Measurements from ENCODE around the gene CEL.
A peak's percentile ranks its signal among the peaks of the same experiment; 100 is the strongest.

The CEL gene

DNA sequence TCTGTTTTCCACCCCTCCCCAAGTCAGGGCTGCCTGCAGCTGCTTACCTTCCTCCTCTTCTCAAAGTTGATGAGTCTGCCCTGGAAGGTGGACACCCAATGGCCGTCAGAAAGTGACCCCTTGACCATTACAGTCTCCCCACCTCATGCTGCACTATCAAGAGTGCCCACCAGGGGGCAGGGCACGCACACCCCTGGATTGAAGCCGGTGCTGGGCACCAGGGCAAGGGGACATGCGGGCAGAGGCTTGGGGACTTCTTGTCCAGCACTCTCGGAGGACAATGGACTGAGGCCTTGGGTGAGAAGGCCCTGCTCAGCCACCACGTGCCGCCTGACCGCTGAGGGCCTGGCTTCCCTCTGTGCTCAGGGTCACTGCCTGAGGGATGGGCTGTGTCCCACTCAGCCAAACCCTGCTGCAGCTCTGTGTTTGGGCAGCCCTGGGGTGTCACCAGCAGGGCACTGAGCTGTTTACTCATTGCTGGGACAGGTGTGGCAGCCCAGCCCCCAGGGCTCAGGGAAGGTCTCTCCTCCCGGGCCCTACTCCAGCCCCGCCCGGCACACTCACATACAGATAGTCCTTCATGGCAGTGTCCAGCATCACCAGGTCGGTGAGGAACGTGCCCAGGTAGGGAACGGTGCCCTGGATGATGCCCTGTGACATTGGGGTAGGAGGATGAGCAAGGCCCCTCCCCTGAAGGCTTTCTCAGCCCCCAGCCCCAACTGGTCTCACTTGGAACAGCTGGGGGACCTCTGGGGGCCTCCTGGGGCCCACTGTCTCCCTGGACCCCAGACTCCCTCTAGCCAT lies 41.6 kb downstream of the CEL start:
- Histone ChIP-seq H3K4me3 (no peak overlapping the region), H3K27ac (peak overlapping the region in 1 of 2 donors; percentile 31)
- TF ChIP-seq, protein P1, sequence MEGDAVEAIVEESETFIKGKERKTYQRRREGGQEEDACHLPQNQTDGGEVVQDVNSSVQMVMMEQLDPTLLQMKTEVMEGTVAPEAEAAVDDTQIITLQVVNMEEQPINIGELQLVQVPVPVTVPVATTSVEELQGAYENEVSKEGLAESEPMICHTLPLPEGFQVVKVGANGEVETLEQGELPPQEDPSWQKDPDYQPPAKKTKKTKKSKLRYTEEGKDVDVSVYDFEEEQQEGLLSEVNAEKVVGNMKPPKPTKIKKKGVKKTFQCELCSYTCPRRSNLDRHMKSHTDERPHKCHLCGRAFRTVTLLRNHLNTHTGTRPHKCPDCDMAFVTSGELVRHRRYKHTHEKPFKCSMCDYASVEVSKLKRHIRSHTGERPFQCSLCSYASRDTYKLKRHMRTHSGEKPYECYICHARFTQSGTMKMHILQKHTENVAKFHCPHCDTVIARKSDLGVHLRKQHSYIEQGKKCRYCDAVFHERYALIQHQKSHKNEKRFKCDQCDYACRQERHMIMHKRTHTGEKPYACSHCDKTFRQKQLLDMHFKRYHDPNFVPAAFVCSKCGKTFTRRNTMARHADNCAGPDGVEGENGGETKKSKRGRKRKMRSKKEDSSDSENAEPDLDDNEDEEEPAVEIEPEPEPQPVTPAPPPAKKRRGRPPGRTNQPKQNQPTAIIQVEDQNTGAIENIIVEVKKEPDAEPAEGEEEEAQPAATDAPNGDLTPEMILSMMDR (IDR thresholded peaks at IDR 0.05): peak; percentile 97
- peak; percentile 80 for DNase-seq (ENCODE audit: low spot score)

DNA sequence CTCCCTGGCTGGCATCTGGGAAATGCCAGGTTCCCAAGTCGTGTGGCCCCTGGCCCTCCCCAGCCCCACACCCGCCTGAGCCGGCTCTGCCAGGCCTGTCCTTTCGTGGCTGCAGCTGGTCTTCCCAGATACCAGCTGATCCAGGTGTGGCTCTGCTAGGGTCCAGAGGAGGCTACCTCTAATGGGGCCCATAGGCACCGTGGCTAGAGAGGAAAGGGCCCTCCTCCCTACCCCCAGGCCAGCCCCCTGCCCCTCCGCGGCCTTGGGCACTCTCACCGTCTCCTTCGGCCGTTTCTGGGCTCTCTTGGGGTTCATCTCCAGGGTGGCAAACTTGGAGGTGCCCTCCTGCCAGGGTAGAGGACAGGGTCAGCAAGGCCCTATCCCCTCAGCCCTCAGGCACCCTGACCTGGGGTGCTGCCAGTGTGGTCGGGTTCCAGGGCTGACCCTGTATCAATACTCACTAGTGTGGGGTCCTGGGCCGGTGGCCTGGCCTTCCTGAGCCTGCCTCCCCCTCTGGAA lies 42.3 kb downstream of the CEL start:
- no peak overlapping the region for H3K4me3 ChIP-seq
- no peak overlapping the region for H3K27ac ChIP-seq
- peak; percentile 72 for DNase-seq (ENCODE audit: low spot score)
- TF ChIP-seq, protein P1 (IDR thresholded peaks at IDR 0.05): no peak

DNA sequence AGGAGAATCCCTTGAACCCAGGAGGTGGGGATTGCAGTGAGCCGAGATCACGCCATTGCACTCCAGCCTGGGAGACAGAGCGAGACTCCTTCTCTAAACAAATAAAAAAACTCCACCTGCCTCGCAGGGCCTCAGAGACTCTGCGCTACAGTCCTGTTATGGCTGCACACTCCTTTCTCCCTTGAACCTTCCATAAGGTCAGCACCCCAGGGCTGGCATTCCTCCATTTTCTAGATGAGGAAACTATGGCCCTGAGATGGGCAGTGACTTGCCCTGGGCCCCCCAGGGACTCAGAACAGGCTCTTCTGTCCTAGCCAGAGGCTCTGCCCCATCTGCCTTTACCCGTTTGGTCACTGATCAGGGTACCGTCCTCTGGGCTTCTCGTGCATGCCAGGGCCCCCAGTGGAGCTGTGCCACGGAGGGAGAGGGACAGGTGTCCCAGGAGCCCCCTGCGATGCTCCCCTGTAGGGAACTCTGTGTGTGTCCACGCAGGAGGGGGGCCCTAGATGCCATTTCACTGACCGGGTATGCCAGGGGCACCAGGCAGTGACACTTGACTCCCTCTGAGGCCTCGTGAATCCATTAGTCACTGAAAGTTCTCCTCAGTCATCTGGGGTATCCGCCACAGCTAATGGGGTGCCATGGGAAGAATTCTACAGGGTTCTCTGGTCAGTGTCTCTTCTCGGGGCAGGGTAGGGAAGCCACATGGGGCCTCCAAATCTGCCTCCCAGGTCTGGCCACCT lies 43.1 kb downstream of the CEL start:
- TF ChIP-seq, protein P1 (IDR thresholded peaks at IDR 0.05): no peak
- Histone ChIP-seq H3K27ac (no peak overlapping the region), H3K4me3 (no peak overlapping the region)
- peak; percentile 68 for DNase-seq (ENCODE audit: low spot score)

DNA sequence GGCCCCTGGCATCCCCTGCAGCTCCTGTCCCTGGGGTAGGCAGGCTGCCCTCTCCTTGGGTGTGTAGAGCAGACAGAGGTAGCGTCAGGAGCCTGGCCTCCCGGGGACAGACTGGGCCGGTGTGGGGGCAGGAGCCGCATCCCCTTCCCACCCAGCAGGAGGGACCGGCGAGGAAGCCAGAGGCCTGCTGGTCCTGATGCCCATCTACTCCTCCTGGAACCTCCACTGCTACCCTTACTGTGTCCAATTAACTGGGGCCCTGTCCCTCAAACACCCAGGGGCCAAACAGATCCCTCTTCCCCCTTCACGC lies 43.6 kb downstream of the CEL start:
- H3K27ac ChIP-seq: no peak overlapping the region
- H3K4me3 ChIP-seq: no peak overlapping the region
- DNase-seq (ENCODE audit: low spot score): peak; percentile 71
- TF ChIP-seq, protein P1 (IDR thresholded peaks at IDR 0.05): no peak

DNA sequence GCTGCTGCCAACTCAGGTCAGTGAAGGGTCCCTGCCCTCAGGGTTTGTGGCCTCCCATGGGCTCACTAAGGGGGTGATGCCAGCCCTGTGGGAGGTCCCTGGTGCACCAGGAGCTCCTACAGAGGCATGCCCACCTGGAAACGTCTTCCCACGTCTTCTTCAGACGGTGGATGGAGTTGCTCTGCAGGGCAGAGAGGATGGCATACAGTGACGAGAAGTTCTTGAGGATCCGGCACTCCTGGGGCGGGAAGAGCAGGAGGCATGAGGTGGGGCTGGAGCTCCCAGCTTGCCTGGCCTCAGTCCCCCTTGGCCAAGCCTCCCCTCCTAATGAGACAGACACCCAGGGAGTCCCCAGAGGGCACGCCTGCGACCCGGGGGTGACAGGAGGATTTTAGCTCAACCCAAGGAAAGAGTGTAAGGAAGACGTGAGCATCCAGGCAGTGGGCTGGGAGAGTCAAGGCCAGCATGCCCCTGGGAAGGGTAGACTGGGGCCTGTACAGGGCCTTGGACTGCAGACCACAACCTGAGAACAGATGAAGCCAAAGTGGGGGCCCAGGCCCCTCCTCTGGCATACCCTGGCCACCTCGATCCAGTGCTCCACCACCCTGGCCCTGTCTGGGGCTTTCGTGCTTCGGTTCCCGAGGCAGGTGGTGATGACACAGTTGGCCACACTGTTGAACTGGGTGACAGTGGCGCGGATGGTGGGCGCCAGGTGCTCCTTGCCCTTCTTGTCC lies 44.9 kb downstream of the CEL start:
- TF ChIP-seq, protein P1 (IDR thresholded peaks at IDR 0.05): no peak
- peak; percentile 67 for DNase-seq (ENCODE audit: low spot score)

DNA sequence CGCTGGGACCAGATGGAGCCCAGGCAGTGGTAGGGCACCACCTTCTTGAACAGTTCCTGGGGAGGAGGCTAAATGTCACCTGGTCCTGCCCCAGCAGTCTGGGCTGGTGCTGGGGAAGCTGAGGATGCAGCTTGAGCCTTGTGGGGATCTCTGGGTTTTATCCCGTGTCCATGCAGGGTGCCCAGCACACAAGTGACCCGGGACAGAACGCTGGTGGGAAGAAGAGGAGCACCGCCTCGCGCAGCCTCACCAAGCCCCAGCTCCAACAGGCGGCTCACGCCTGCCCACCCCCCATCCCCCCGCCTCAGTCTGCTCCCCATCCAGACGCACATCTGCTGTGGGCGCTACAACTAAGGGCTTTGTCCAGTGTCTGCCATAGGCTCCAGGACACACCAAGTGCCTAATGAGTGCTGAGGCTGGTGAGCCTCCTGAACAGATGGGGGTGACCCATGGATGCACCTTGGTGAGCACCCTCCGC lies 45.5 kb downstream of the CEL start:
- TF ChIP-seq, protein P1 (IDR thresholded peaks at IDR 0.05): no peak
- DNase-seq (ENCODE audit: low spot score): peak; percentile 40
- Histone ChIP-seq H3K4me3 (no peak overlapping the region), H3K27ac (no peak overlapping the region)

More for the DNA sequence above, 44.9 kb downstream of the CEL start:
- Histone ChIP-seq H3K4me3 (no peak overlapping the region), H3K27ac (no peak overlapping the region)
